Measurements from ENCODE around the gene UBE3B.

Gene UBE3B

GRCh38 chr12:109552971-109553370 is 75.5 kb downstream of the UBE3B start:
- no peak for DNase-seq (ENCODE audit: low spot score)

GRCh38 chr12:109553483-109553882 is 76.0 kb downstream of the UBE3B start:
- DNase-seq (ENCODE audit: low spot score) = no peak

- DNase-seq (ENCODE audit: low spot score) = no peak
Measured at GRCh38 chr12:109553906-109554500, 76.6 kb downstream of the UBE3B start.

GRCh38 chr12:109554761-109555160 is 77.3 kb downstream of the UBE3B start:
- DNase-seq (ENCODE audit: low spot score) = no peak

- DNase-seq (ENCODE audit: low spot score) = no peak
Measured at GRCh38 chr12:109555431-109556315, 78.2 kb downstream of the UBE3B start.

GRCh38 chr12:109557200-109557599 is 79.8 kb downstream of the UBE3B start:
- no peak for DNase-seq (ENCODE audit: low spot score)

- DNase-seq (ENCODE audit: low spot score) = no peak
Measured at GRCh38 chr12:109557805-109558204, 80.4 kb downstream of the UBE3B start.

GRCh38 chr12:109558374-109559199 is 81.2 kb downstream of the UBE3B start:
- no peak for DNase-seq (ENCODE audit: low spot score)

- DNase-seq (ENCODE audit: low spot score) = no peak
Measured at GRCh38 chr12:109559200-109559505, 81.7 kb downstream of the UBE3B start.

- DNase-seq (ENCODE audit: low spot score) = no peak
Measured at GRCh38 chr12:109559601-109560000, 82.2 kb downstream of the UBE3B start.

- no peak for DNase-seq (ENCODE audit: low spot score)
Measured at GRCh38 chr12:109560867-109561710, 83.7 kb downstream of the UBE3B start.

- DNase-seq (ENCODE audit: low spot score) = no peak
Measured at GRCh38 chr12:109561711-109562030, 84.2 kb downstream of the UBE3B start.

- DNase-seq (ENCODE audit: low spot score) = no peak
Measured at GRCh38 chr12:109562871-109563270, 85.4 kb downstream of the UBE3B start.

GRCh38 chr12:109563291-109564284 is 86.2 kb downstream of the UBE3B start:
- DNase-seq (ENCODE audit: low spot score) = no peak

- DNase-seq (ENCODE audit: low spot score) = no peak
Measured at GRCh38 chr12:109566424-109566823, 89.0 kb downstream of the UBE3B start.

- no peak for DNase-seq (ENCODE audit: low spot score)
Measured at GRCh38 chr12:109567296-109567695, 89.9 kb downstream of the UBE3B start.

GRCh38 chr12:109567967-109568366 is 90.5 kb downstream of the UBE3B start:
- DNase-seq (ENCODE audit: low spot score) = no peak

GRCh38 chr12:109568486-109568885 is 91.1 kb downstream of the UBE3B start:
- no peak for DNase-seq (ENCODE audit: low spot score)

GRCh38 chr12:109571773-109572505 is 94.5 kb downstream of the UBE3B start:
- DNase-seq (ENCODE audit: low spot score) = no peak

- DNase-seq (ENCODE audit: low spot score) = no peak
Measured at GRCh38 chr12:109572506-109572845, 95.0 kb downstream of the UBE3B start.

All from hematopoietic multipotent progenitor cell treated with erythropoietin and hydrocortisone succinate and interleukin-3 and kit ligand, for 17 days (in vitro differentiated cells).